SH-SY5Y (cell line): ENCODE measurements around the gene DOCK9.

Experiments
- GATA2 ChIP-seq: IDR thresholded peaks from 2 replicates; pipeline ENCODE4 v1.6.1; 2011; ENCODE audit warnings: mild to moderate bottlenecking, low read depth, low read length
- GATA3 ChIP-seq: IDR thresholded peaks from 2 replicates; pipeline ENCODE4 v1.6.1; 2011; ENCODE audit warnings: low read depth, mild to moderate bottlenecking, low read length, moderate library complexity

DNA sequence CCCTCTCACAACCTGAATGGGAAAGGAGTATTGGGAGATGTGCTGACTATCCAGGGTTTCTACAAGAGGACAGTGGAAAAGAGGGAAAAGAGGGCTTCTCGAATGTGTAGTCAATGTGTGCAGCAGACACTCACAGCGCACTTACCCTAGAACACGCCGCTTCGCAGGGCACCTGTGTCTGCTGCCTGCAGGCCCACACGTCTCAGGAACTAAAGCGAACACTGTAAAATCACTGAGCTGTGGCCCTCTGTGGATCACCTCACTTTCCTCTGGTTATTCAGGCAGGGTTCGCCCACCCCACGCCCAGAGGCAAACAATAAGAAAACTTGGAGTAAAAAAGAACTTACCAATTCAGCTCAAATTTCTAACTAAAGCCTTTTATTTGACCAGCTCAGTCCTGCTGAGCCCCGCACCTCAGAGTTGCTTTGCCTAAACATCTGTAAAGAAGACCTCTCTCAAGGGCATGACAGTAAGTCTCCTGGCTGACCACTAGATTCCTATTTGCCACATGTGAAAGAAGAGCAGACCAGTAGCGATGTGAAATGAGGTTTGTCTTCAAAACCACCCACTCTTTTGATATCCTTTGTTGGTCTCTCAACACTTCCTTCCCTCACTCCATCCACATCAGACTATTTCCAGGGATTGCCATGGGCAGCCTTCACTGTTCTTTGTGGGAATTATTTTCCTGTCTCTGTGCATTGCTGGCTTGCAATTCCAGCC is 19.3 kb upstream of the DOCK9 start:
- TF ChIP-seq GATA2 (no peak), GATA3 (no peak)
